ENCODE measurements around the gene PDE4B.

PDE4B gene

GRCh38 chr1:65890201-65890843 lies 97.6 kb downstream of the PDE4B start:
- DNase-seq, result no peak

GRCh38 chr1:65894738-65895605 lies 102.3 kb downstream of the PDE4B start:
- no peak for DNase-seq

- no peak for DNase-seq
These were observed 104.0 kb downstream of the PDE4B start for GRCh38 chr1:65896721-65897120.

GRCh38 chr1:65897485-65897884 lies 104.8 kb downstream of the PDE4B start:
- no peak for DNase-seq

- DNase-seq, result no peak
These were observed 112.0 kb downstream of the PDE4B start for GRCh38 chr1:65904681-65905083.

- DNase-seq, result no peak
These were observed 117.7 kb downstream of the PDE4B start for GRCh38 chr1:65910432-65910831.

GRCh38 chr1:65911679-65912078 lies 119.0 kb downstream of the PDE4B start:
- DNase-seq, result no peak

- DNase-seq, result no peak
These were observed 125.9 kb downstream of the PDE4B start for GRCh38 chr1:65918564-65918963.

GRCh38 chr1:65921446-65921845 lies 128.8 kb downstream of the PDE4B start:
- DNase-seq, result no peak

GRCh38 chr1:65924471-65924870 lies 131.8 kb downstream of the PDE4B start:
- no peak for DNase-seq

GRCh38 chr1:65938506-65938905 lies 145.8 kb downstream of the PDE4B start:
- DNase-seq, result no peak

- no peak for DNase-seq
These were observed 146.5 kb downstream of the PDE4B start for GRCh38 chr1:65939191-65939590.

GRCh38 chr1:65939636-65940035 lies 146.9 kb downstream of the PDE4B start:
- DNase-seq, result no peak

GRCh38 chr1:65940126-65940525 lies 147.4 kb downstream of the PDE4B start:
- DNase-seq, result no peak

GRCh38 chr1:65942476-65942875 lies 149.8 kb downstream of the PDE4B start:
- no peak for DNase-seq

- no peak for DNase-seq
These were observed 153.7 kb downstream of the PDE4B start for GRCh38 chr1:65946376-65946775.

- DNase-seq, result no peak
These were observed 154.3 kb downstream of the PDE4B start for GRCh38 chr1:65946960-65947359.

GRCh38 chr1:65948609-65949229 lies 156.0 kb downstream of the PDE4B start:
- DNase-seq, result no peak

GRCh38 chr1:65949230-65949626 lies 156.5 kb downstream of the PDE4B start:
- DNase-seq, result no peak

- DNase-seq, result no peak
These were observed 157.2 kb downstream of the PDE4B start for GRCh38 chr1:65949933-65950332.

GRCh38 chr1:65952696-65953095 lies 160.0 kb downstream of the PDE4B start:
- no peak for DNase-seq

GRCh38 chr1:65953170-65953569 lies 160.5 kb downstream of the PDE4B start:
- DNase-seq, result no peak

- no peak for DNase-seq
These were observed 162.4 kb downstream of the PDE4B start for GRCh38 chr1:65955071-65955470.

GRCh38 chr1:65955503-65955902 lies 162.8 kb downstream of the PDE4B start:
- DNase-seq, result no peak
